SK-N-SH treated with all-trans-retinoic acid at 6 μM for 48 hours (cell line): ENCODE data around the gene HDAC11.
A peak's percentile ranks its signal among the peaks of the same experiment; 100 is the strongest.
"Not testable (repeated sequence)": the region's sequence is repeated elsewhere in the genome, so short reads cannot be mapped to it uniquely, and the experiment has no call there.

Experiments
- ATAC-seq: fragments of 200-7000 bp; cut with Tn5 transposase; 3 replicates; pipeline ENCODE4 v1.9.1; 2020; ENCODE audit warnings: mild to moderate bottlenecking, moderate library complexity
- ARNTL ChIP-seq: fragments of 450-650 bp; formaldehyde crosslinking; IDR thresholded peaks from 2 replicates; pipeline ENCODE4 v1.5.0; 2020; ENCODE audit warnings: low read depth, mild to moderate bottlenecking, moderate library complexity, borderline replicate concordance
- BACH2 ChIP-seq: fragments of 250-450 bp; sonication (Bioruptor Pico); IDR thresholded peaks from 2 replicates; pipeline ENCODE4 v1.9.0; 2021; ENCODE audit warnings: mild to moderate bottlenecking, borderline replicate concordance
- CREB5 ChIP-seq: fragments of 250-450 bp; sonication (Bioruptor Pico); IDR thresholded peaks from 2 replicates; pipeline ENCODE4 v1.5.1; 2020; ENCODE audit warnings: low read depth, mild to moderate bottlenecking, moderate library complexity
- CSDC2 ChIP-seq: fragments of 250-450 bp; sonication (Bioruptor Pico); IDR thresholded peaks from 2 replicates; pipeline ENCODE4 v1.5.0; 2020; ENCODE audit warnings: mild to moderate bottlenecking, moderate library complexity
- ESRRG ChIP-seq: fragments of 250-450 bp; sonication (Bioruptor Pico); IDR thresholded peaks from 2 replicates; pipeline ENCODE4 v1.6.1; 2021; ENCODE audit warnings: mild to moderate bottlenecking
- GLIS3 ChIP-seq: fragments of 250-450 bp; sonication (Bioruptor Pico); IDR thresholded peaks from 2 replicates; pipeline ENCODE4 v1.5.0; 2020; ENCODE audit warnings: mild to moderate bottlenecking, moderate library complexity
- ISL1 ChIP-seq: fragments of 250-450 bp; sonication (Bioruptor Pico); IDR thresholded peaks from 2 replicates; pipeline ENCODE4 v2.1.2; 2022; ENCODE audit warnings: mild to moderate bottlenecking, moderate library complexity
- OSR1 ChIP-seq: fragments of 250-450 bp; sonication (Bioruptor Pico); IDR thresholded peaks from 2 replicates; pipeline ENCODE4 v1.8.0; 2022; ENCODE audit warnings: moderate library complexity, mild to moderate bottlenecking, inconsistent platforms
- PPARA ChIP-seq: fragments of 250-450 bp; sonication (Bioruptor Pico); IDR thresholded peaks from 2 replicates; pipeline ENCODE4 v1.5.0; 2020; ENCODE audit warnings: mild to moderate bottlenecking, borderline replicate concordance
- RARB ChIP-seq: fragments of 250-450 bp; sonication (Bioruptor Pico); IDR thresholded peaks from 2 replicates; pipeline ENCODE4 v1.8.0; 2021; ENCODE audit warnings: mild to moderate bottlenecking, moderate library complexity
- SNAI2 ChIP-seq: fragments of 250-450 bp; sonication (Bioruptor Pico); IDR thresholded peaks from 2 replicates; pipeline ENCODE4 v1.5.0; 2020; ENCODE audit warnings: mild to moderate bottlenecking, moderate library complexity
- TOX ChIP-seq: fragments of 250-450 bp; sonication (Bioruptor Pico); IDR thresholded peaks from 2 replicates; pipeline ENCODE4 v1.8.0; 2021; ENCODE audit warnings: mild to moderate bottlenecking, moderate library complexity, borderline replicate concordance
- TSHZ2 ChIP-seq: fragments of 250-450 bp; sonication (Bioruptor Pico); IDR thresholded peaks from 2 replicates; pipeline ENCODE4 v1.5.0; 2020; ENCODE audit warnings: mild to moderate bottlenecking, moderate library complexity
- ZC3H10 ChIP-seq: fragments of 250-450 bp; sonication (Bioruptor Pico); IDR thresholded peaks from 2 replicates; pipeline ENCODE4 v1.5.1; 2021; ENCODE audit warnings: mild to moderate bottlenecking, moderate library complexity
- ZFP3 ChIP-seq: fragments of 250-450 bp; sonication (Bioruptor Pico); IDR thresholded peaks from 2 replicates; pipeline ENCODE4 v1.5.0; 2020; ENCODE audit warnings: mild to moderate bottlenecking, moderate library complexity
- ZFP30 ChIP-seq: fragments of 450-650 bp; formaldehyde crosslinking; IDR thresholded peaks from 2 replicates; pipeline ENCODE4 v1.5.0; 2022; ENCODE audit warnings: mild to moderate bottlenecking, moderate library complexity
- ZNF565 ChIP-seq: fragments of 450-650 bp; formaldehyde crosslinking; conservative IDR thresholded peaks from 2 replicates; pipeline ENCODE4 v1.5.0; 2020; ENCODE audit warnings: low read depth, mild to moderate bottlenecking, moderate library complexity
- ZNF8 ChIP-seq: fragments of 450-650 bp; formaldehyde crosslinking; IDR thresholded peaks from 2 replicates; pipeline ENCODE4 v1.5.0; 2020; ENCODE audit warnings: mild to moderate bottlenecking, moderate library complexity
- TF ChIP-seq, protein P1 (sequence below): fragments of 250-450 bp; sonication (Bioruptor Pico); IDR thresholded peaks from 2 replicates; pipeline ENCODE4 v1.5.1; 2021; ENCODE audit warnings: mild to moderate bottlenecking, moderate library complexity

HDAC11 gene

DNA sequence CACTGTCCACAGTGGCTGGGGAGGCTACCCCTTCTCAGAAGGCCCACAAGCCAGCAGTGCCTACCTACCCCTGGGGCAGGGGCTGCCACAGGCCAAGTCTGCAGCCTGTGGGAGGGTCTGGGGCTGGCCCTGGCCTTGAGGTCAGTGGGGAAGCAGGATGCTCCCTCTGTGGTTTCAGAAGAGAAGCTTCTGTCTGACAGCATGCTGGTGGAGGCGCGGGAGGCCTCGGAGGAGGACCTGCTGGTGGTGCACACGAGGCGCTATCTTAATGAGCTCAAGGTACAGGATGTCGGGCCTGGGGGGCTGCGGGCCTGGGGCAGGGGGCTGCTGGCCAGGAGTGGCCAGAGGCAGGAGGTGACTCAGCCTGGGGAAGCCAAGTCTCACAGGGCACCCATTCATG, 3.2 kb downstream of the HDAC11 start:
- TF ChIP-seq, protein P1, sequence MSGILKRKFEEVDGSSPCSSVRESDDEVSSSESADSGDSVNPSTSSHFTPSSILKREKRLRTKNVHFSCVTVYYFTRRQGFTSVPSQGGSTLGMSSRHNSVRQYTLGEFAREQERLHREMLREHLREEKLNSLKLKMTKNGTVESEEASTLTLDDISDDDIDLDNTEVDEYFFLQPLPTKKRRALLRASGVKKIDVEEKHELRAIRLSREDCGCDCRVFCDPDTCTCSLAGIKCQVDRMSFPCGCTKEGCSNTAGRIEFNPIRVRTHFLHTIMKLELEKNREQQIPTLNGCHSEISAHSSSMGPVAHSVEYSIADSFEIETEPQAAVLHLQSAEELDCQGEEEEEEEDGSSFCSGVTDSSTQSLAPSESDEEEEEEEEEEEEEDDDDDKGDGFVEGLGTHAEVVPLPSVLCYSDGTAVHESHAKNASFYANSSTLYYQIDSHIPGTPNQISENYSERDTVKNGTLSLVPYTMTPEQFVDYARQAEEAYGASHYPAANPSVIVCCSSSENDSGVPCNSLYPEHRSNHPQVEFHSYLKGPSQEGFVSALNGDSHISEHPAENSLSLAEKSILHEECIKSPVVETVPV (CRISPR knock-in tag): no peak
- TF ChIP-seq ZNF565 (CRISPR knock-in tag): no peak
- TF ChIP-seq ZNF8 (CRISPR knock-in tag): no peak

DNA sequence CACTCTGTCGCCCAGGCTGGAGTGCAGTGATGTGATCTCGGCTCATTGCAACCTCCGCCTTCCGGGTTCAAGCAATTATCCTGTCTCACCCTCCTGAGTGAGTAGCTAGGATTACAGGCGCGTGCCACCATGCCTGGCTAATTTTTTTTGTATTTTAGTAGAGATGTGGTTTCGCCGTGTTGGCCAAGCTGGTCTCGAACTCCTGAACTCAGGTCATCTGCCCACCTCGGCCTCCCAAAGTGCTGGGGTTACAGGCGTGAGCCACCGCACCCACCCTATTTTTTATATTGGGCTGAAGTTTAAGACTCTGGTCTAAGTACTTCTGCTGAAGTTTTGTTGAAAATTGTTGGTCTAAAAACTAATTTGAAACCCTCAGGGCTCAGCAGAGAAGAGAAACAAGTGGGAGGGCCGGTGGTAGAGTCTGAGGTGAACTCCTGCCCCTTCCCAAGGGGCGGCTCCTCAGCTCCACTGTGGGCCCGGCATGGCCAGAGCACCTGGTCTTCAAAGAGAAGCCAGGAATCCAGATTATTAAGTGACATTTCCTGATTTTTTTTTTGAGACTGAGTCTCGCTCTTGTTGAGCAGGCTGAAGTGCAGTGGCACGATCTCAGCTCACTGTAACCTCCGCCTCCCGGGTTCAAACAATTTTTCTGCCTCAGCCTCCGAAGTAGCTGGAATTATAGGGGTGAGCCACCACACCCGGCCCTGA, 4.0 kb downstream of the HDAC11 start:
- no peak for TF ChIP-seq RARB (CRISPR knock-in tag)
- no peak for TF ChIP-seq ARNTL (CRISPR knock-in tag)
- TF ChIP-seq ZNF565 (CRISPR knock-in tag): no peak
- TF ChIP-seq TSHZ2: no peak
- TF ChIP-seq ZFP3 (CRISPR knock-in tag): no peak
- TF ChIP-seq GLIS3 (CRISPR knock-in tag): no peak
- no peak for TF ChIP-seq CSDC2 (CRISPR knock-in tag)
- ATAC-seq: no peak

More for the DNA sequence above, 3.2 kb downstream of the HDAC11 start:
- no peak for ATAC-seq

DNA sequence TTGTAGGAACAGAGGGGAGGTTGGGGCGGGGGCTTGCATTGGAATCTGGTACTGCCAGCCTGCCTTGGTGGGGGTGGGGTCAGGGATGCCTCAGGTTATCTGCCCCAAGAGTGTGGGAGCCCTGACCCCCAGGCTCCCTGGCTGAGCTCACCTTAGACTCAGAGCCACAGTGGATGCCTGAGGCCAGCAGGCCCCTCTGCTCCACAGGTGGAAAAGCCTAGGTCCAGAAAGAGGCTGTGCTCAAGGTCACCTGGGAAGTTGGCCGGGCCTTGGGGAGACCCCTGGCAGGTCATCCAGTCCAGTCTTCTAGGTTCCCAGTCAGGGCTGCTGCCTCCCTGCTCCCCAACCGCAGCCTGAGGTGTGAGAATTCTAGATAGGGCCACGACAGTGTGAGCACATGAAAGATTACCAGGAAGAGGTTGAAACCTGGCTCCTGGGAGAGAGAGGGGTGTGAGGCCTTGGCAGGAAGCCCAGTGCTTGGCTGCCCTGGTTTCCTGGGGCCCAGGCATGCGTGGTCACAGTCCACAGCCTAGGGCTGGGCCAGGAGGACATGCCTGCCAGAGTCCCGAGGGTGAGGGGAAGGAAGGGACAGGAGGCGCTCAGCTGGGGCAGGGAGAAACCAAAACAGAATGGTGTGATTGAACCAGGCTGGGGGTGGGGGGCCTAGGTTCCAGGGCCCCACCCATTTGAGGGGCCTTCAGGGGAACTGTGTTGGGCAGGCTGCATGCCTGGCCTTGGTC, 4.9 kb downstream of the HDAC11 start:
- peak; percentile 77 for ATAC-seq
- TF ChIP-seq GLIS3 (CRISPR knock-in tag): no peak
- TF ChIP-seq BACH2 (CRISPR knock-in tag): no peak
- TF ChIP-seq ZFP3 (CRISPR knock-in tag): no peak
- TF ChIP-seq ISL1 (CRISPR knock-in tag): no peak
- no peak for TF ChIP-seq ZFP30 (CRISPR knock-in tag)
- no peak for TF ChIP-seq CREB5
- no peak for TF ChIP-seq RARB (CRISPR knock-in tag)
- TF ChIP-seq TOX: no peak
- no peak for TF ChIP-seq PPARA
- TF ChIP-seq OSR1 (CRISPR knock-in tag): no peak
- no peak for TF ChIP-seq ARNTL (CRISPR knock-in tag)
- TF ChIP-seq ZC3H10 (CRISPR knock-in tag): no peak
- TF ChIP-seq ESRRG (CRISPR knock-in tag): no peak
- TF ChIP-seq ZNF8 (CRISPR knock-in tag): no peak
- TF ChIP-seq SNAI2: no peak
- TF ChIP-seq TSHZ2: no peak
- TF ChIP-seq, all 23 proteins: peak for 0

DNA sequence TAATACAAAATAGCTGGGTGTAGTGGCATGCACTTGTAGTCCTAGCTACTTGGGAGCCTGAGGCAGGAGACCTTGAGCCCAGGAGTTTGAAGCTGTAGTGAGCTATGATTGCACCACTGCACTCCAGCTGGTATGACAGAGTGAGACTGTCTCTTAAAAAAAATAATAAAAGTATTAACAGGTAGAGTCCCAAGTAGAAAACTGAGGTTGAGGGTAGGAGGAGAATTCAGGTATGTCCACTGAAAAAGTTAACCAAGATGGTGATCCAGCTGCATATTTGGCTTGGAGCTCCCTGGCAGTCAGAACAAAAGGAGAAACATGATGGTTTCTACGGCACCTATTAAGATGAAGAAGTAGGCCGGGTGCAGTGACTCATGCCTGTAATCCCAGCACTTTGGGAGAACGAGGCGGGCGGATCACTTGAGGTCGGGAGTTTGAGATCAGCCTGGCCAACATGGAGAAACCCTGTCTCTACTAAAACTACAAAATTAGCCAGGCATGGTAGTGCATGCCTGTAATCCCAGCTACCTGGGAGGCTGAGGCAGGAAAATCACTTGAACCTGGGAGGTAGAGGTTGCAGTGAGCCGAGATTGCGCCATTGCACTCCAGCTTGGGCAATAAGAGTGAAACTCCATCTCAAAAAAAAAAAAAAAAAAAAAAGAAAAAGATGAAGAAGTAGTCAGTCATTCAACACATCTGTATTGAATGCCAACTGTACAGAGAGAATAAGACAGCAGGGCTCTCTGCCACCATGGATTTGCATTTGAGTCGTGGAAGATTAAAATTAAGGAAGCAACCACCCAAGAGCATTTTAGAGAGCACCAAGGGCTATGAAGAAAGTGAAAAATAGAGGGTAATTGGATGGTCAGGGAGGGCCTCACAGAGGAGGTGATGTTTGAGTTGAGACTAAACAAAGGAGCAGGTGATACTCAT, 5.8 kb downstream of the HDAC11 start:
- ATAC-seq: not testable (repeated sequence)
